A549 treated with CpdA at 1 μM for 4 hours (cell line): Measurements from ENCODE around the gene PTPRB. TPM values are rescaled to one million over a fixed set of nuclear protein-coding genes. Genes with fewer than 3 reads are reported as not detected.

Experiments used
- total RNA-seq: library from RNA; stranded (reverse); fragments of 200-300 nt; extraction: Qiagen RNA extraction; gene quantifications from 5 replicates; pipeline ENCODE4 v1.2.3, GENCODE V29; 2022; ENCODE audit warnings: low read depth

The PTPRB gene
- total RNA-seq, result 0.50 to 1.2 TPM (median 0.92 TPM) in 5 replicates

GRCh38 chr12:70637303-70638085 is at the start of gene PTPRB:
PTPRB (minus strand) TSS chr12:70637429; CDS start chr12:70637395, 34 bp downstream.

